HEK293 (cell line): ENCODE measurements around the gene ALG3.

Experiments
- CTCF ChIA-PET: fragments of 350-600 bp; formaldehyde crosslinking; extraction: SDS; loops from one replicate; lab custom pipeline; 2021; ENCODE audit warnings: antibody characterized with exemption; lab: Yijun Ruan, JAX
- POLR2A ChIA-PET: fragments of 300-600 bp; formaldehyde crosslinking; extraction: SDS; loops from one replicate; lab custom pipeline; 2020; ENCODE audit warnings: antibody characterized with exemption, inconsistent platforms; lab: Yijun Ruan, JAX
- H3K27ac ChIP-seq: fragments of 200-500 bp; sonication (Bioruptor generic); 2 replicates; pipeline ENCODE4 v1.5.1; 2014; ENCODE audit warnings: low read depth, low read length, control low read depth, inconsistent platforms; ENCODE audit errors: extremely low read depth
- H3K36me3 ChIP-seq, 2 experiments: fragments of 200-500 bp in 1 of 2; sonication (Bioruptor generic) in 1 of 2; 1 replicate in 1 of 2; 2 replicates in 1 of 2; pipeline ENCODE4 v1.5.1; 2014 to 2017; ENCODE audit warnings: inconsistent platforms in 2 of 2, low read length in 2 of 2; ENCODE audit not compliant: control insufficient read depth in 2 of 2, insufficient read depth in 1 of 2
- H3K4me1 ChIP-seq: fragments of 200-500 bp; sonication (Bioruptor generic); 2 replicates; pipeline ENCODE4 v1.5.1; 2014; ENCODE audit warnings: mild to moderate bottlenecking, low read length, inconsistent platforms; ENCODE audit not compliant: control insufficient read depth, insufficient read depth
- H3K4me3 ChIP-seq: 2 replicates; pipeline ENCODE4 v1.5.1; 2011; ENCODE audit warnings: low read depth, mild to moderate bottlenecking, control low read depth, low read length, moderate library complexity
- H3K9me3 ChIP-seq: fragments of 200-500 bp; sonication (Bioruptor generic); 2 replicates; pipeline ENCODE4 v1.5.1; 2014; ENCODE audit warnings: low read depth, low read length, inconsistent platforms; ENCODE audit not compliant: control insufficient read depth, insufficient read depth
- GLI4 ChIP-seq: fragments of 450-650 bp; formaldehyde crosslinking; IDR thresholded peaks from 2 replicates; pipeline ENCODE4 v1.5.1; 2016; ENCODE audit warnings: missing biosample characterization, missing genetic modification characterization
- HOXD13 ChIP-seq: sonication (generic); formaldehyde crosslinking; IDR thresholded peaks from 2 replicates; pipeline ENCODE4 v1.8.0; 2022; ENCODE audit warnings: missing genetic modification reagents, borderline replicate concordance
- KLF1 ChIP-seq: fragments of 450-650 bp; formaldehyde crosslinking; IDR thresholded peaks from 2 replicates; pipeline ENCODE4 v1.5.1; 2016; ENCODE audit warnings: missing biosample characterization, missing genetic modification characterization
- KLF7 ChIP-seq: fragments of 450-650 bp; formaldehyde crosslinking; IDR thresholded peaks from 2 replicates; pipeline ENCODE4 v1.5.1; 2016; ENCODE audit warnings: missing biosample characterization, missing genetic modification characterization, borderline replicate concordance
- SETDB1 ChIP-seq: IDR thresholded peaks from one replicate; pipeline ENCODE4 v1.6.1; 2017; ENCODE audit warnings: mild to moderate bottlenecking, low read length, moderate library complexity, mixed read lengths; ENCODE audit not compliant: insufficient read length
- ZNF132 ChIP-seq: fragments of 450-650 bp; formaldehyde crosslinking; IDR thresholded peaks from 2 replicates; pipeline ENCODE4 v1.5.1; 2017; ENCODE audit warnings: missing biosample characterization, missing genetic modification characterization, borderline replicate concordance
- ZNF239 ChIP-seq: fragments of 450-650 bp; formaldehyde crosslinking; IDR thresholded peaks from 2 replicates; pipeline ENCODE4 v1.5.1; 2016; ENCODE audit warnings: missing biosample characterization, missing genetic modification characterization
- ZNF341 ChIP-seq: fragments of 450-650 bp; formaldehyde crosslinking; IDR thresholded peaks from 2 replicates; pipeline ENCODE4; 2016; ENCODE audit warnings: low read depth, missing biosample characterization, missing genetic modification characterization
- ZNF394 ChIP-seq: fragments of 450-650 bp; formaldehyde crosslinking; IDR thresholded peaks from 2 replicates; pipeline ENCODE4 v1.5.1; 2016; ENCODE audit warnings: missing biosample characterization, missing genetic modification characterization, mild to moderate bottlenecking, moderate library complexity, borderline replicate concordance
- ZNF521 ChIP-seq: fragments of 450-650 bp; formaldehyde crosslinking; IDR thresholded peaks from 2 replicates; pipeline ENCODE4 v1.5.1; 2017; ENCODE audit warnings: missing biosample characterization, mild to moderate bottlenecking, missing genetic modification characterization
- ZNF555 ChIP-seq: fragments of 450-650 bp; formaldehyde crosslinking; conservative IDR thresholded peaks from 2 replicates; pipeline ENCODE4 v1.5.1; 2017; ENCODE audit warnings: missing biosample characterization, mild to moderate bottlenecking, missing genetic modification characterization, inconsistent platforms
- ZNF558 ChIP-seq: fragments of 450-650 bp; formaldehyde crosslinking; IDR thresholded peaks from 2 replicates; pipeline ENCODE4 v1.5.1; 2016; ENCODE audit warnings: missing biosample characterization, missing genetic modification characterization
- ZNF629 ChIP-seq: fragments of 450-650 bp; formaldehyde crosslinking; IDR thresholded peaks from 2 replicates; pipeline ENCODE4 v1.5.1; 2017; ENCODE audit warnings: missing biosample characterization, missing genetic modification characterization
- ZNF792 ChIP-seq: fragments of 450-650 bp; formaldehyde crosslinking; IDR thresholded peaks from 2 replicates; pipeline ENCODE4 v1.5.1; 2016; ENCODE audit warnings: missing biosample characterization, missing genetic modification characterization
- ZXDB ChIP-seq: fragments of 450-650 bp; formaldehyde crosslinking; IDR thresholded peaks from 2 replicates; pipeline ENCODE4 v1.5.1; 2016; ENCODE audit warnings: missing biosample characterization, missing genetic modification characterization
- TF ChIP-seq, protein P1 (sequence below): fragments of 450-650 bp; formaldehyde crosslinking; IDR thresholded peaks from 2 replicates; pipeline ENCODE4 v1.5.1; 2016; ENCODE audit warnings: missing biosample characterization, missing genetic modification characterization
- TF ChIP-seq, protein P2 (sequence below): fragments of 450-650 bp; formaldehyde crosslinking; IDR thresholded peaks from 2 replicates; pipeline ENCODE4 v1.5.1; 2016; ENCODE audit warnings: missing biosample characterization, missing genetic modification characterization
- TF ChIP-seq, protein P3 (sequence below): fragments of 450-650 bp; formaldehyde crosslinking; IDR thresholded peaks from 2 replicates; pipeline ENCODE4 v1.5.1; 2017; ENCODE audit warnings: missing biosample characterization, missing genetic modification characterization
- TF ChIP-seq, protein P4 (sequence below): fragments of 450-650 bp; formaldehyde crosslinking; IDR thresholded peaks from 2 replicates; pipeline ENCODE4 v1.5.1; 2016; ENCODE audit warnings: missing biosample characterization, missing genetic modification characterization
- TF ChIP-seq, protein P5 (sequence below): sonication (generic); formaldehyde crosslinking; IDR thresholded peaks from 2 replicates; pipeline ENCODE4 v1.8.1; 2022; ENCODE audit warnings: mild to moderate bottlenecking, moderate library complexity, missing genetic modification reagents
- TF ChIP-seq, protein P6 (sequence below): fragments of 450-650 bp; formaldehyde crosslinking; IDR thresholded peaks from 2 replicates; pipeline ENCODE4 v1.5.1; 2017; ENCODE audit warnings: missing biosample characterization, missing genetic modification characterization

The ALG3 gene

DNA sequence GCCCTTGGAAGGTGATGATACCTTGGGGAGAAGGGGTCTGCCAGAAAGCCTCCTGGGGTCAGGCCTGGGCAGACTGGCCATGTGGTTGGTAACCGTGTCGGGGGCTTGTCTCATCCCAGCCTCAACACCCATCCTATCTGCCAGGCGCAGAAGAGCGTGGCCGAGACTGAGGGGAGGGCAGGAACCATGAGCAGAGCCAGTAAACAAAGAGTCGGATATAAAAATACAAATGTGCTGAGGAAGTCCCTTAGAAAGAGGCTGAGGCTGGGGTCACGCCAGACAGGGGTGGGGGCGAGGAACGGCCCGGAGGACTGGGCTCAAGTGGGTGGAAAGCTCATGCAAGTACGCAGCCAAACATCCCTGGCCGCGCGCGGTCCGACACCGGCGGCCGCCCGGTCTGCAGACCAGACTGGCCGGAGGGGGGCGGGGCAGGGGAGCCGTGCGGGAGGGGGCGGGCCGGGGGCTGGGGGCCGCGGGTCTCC is 10.7 kb upstream of the ALG3 start (continued):
- no peak for TF ChIP-seq ZNF521 (tag by site-specific recombination)
- TF ChIP-seq ZNF792 (tag by site-specific recombination) = no peak
- no peak for TF ChIP-seq SETDB1
- TF ChIP-seq, protein P1, sequence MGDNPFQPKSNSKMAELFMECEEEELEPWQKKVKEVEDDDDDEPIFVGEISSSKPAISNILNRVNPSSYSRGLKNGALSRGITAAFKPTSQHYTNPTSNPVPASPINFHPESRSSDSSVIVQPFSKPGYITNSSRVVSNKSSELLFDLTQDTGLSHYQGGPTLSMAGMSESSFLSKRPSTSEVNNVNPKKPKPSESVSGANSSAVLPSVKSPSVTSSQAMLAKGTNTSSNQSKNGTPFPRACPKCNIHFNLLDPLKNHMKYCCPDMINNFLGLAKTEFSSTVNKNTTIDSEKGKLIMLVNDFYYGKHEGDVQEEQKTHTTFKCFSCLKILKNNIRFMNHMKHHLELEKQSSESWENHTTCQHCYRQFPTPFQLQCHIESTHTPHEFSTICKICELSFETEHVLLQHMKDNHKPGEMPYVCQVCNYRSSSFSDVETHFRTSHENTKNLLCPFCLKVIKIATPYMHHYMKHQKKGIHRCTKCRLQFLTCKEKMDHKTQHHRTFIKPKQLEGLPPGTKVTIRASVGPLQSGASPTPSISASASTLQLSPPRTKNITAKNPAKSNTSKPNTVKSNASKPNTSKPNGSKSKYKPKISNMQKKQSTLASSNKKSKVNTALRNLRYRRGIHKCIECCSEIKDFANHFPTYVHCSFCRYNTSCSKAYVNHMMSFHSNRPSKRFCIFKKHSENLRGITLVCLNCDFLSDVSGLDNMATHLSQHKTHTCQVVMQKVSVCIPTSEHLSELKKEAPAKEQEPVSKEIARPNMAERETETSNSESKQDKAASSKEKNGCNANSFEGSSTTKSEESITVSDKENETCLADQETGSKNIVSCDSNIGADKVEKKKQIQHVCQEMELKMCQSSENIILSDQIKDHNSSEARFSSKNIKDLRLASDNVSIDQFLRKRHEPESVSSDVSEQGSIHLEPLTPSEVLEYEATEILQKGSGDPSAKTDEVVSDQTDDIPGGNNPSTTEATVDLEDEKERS (tag by site-specific recombination) = no peak
- TF ChIP-seq ZNF555 = no peak
- TF ChIP-seq, protein P2, sequence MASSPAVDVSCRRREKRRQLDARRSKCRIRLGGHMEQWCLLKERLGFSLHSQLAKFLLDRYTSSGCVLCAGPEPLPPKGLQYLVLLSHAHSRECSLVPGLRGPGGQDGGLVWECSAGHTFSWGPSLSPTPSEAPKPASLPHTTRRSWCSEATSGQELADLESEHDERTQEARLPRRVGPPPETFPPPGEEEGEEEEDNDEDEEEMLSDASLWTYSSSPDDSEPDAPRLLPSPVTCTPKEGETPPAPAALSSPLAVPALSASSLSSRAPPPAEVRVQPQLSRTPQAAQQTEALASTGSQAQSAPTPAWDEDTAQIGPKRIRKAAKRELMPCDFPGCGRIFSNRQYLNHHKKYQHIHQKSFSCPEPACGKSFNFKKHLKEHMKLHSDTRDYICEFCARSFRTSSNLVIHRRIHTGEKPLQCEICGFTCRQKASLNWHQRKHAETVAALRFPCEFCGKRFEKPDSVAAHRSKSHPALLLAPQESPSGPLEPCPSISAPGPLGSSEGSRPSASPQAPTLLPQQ (tag by site-specific recombination) = no peak
- TF ChIP-seq ZNF558 = no peak
- TF ChIP-seq GLI4 (tag by site-specific recombination) = no peak
- TF ChIP-seq, protein P3, sequence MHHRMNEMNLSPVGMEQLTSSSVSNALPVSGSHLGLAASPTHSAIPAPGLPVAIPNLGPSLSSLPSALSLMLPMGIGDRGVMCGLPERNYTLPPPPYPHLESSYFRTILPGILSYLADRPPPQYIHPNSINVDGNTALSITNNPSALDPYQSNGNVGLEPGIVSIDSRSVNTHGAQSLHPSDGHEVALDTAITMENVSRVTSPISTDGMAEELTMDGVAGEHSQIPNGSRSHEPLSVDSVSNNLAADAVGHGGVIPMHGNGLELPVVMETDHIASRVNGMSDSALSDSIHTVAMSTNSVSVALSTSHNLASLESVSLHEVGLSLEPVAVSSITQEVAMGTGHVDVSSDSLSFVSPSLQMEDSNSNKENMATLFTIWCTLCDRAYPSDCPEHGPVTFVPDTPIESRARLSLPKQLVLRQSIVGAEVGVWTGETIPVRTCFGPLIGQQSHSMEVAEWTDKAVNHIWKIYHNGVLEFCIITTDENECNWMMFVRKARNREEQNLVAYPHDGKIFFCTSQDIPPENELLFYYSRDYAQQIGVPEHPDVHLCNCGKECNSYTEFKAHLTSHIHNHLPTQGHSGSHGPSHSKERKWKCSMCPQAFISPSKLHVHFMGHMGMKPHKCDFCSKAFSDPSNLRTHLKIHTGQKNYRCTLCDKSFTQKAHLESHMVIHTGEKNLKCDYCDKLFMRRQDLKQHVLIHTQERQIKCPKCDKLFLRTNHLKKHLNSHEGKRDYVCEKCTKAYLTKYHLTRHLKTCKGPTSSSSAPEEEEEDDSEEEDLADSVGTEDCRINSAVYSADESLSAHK (tag by site-specific recombination) = no peak
- TF ChIP-seq, all 188 proteins: peak for 0

DNA sequence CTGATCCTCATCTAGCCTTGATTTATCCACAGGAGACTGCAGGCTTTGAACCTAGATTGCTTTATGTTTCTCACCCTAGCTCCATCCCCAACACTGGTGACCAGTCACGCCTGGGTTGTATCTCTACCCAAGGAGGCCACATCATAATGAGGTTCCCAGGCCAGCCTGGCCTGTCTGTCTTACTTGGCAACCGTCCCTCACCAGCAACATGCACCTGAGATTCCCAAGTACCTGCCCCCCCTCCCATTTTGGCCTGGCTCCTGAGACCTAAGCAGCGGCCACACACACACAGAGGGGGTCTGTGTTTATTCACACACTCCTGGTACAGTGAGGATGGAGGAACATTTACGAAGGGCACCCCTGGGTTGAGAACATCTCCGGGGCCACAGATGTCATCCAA is 10.2 kb upstream of the ALG3 start:
- ChIA-PET POLR2A (interaction anchor here (1.6 kb wide), 1 partner anchor 9 kb away, joined by 4 read pairs; the partner anchor contains the start of gene EEF1AKMT4), CTCF (interaction anchor here (1.4 kb wide), 1 partner anchor 9 kb away, joined by 3 read pairs; the partner anchor contains the start of gene EEF1AKMT4)
- H3K27ac ChIP-seq = no peak overlapping the region
- no peaks in the 10 kb centered on the region for H3K9me3 ChIP-seq
- peaks cover 0 to 6% of the 10 kb centered on the region in 2 experiments; a peak in 1 of 3 replicates for H3K36me3 ChIP-seq
- no peak for TF ChIP-seq KLF7 (tag by site-specific recombination)
- TF ChIP-seq ZNF132 (tag by site-specific recombination) = no peak
- no peak for TF ChIP-seq HOXD13 (CRISPR knock-in tag)
- TF ChIP-seq, protein P4, sequence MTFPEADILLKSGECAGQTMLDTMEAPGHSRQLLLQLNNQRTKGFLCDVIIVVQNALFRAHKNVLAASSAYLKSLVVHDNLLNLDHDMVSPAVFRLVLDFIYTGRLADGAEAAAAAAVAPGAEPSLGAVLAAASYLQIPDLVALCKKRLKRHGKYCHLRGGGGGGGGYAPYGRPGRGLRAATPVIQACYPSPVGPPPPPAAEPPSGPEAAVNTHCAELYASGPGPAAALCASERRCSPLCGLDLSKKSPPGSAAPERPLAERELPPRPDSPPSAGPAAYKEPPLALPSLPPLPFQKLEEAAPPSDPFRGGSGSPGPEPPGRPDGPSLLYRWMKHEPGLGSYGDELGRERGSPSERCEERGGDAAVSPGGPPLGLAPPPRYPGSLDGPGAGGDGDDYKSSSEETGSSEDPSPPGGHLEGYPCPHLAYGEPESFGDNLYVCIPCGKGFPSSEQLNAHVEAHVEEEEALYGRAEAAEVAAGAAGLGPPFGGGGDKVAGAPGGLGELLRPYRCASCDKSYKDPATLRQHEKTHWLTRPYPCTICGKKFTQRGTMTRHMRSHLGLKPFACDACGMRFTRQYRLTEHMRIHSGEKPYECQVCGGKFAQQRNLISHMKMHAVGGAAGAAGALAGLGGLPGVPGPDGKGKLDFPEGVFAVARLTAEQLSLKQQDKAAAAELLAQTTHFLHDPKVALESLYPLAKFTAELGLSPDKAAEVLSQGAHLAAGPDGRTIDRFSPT (tag by site-specific recombination) = no peak
- TF ChIP-seq, protein P5, sequence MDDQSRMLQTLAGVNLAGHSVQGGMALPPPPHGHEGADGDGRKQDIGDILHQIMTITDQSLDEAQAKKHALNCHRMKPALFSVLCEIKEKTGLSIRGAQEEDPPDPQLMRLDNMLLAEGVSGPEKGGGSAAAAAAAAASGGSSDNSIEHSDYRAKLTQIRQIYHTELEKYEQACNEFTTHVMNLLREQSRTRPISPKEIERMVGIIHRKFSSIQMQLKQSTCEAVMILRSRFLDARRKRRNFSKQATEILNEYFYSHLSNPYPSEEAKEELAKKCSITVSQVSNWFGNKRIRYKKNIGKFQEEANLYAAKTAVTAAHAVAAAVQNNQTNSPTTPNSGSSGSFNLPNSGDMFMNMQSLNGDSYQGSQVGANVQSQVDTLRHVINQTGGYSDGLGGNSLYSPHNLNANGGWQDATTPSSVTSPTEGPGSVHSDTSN (CRISPR knock-in tag) = no peak
- no peak for TF ChIP-seq KLF1
- no peak for TF ChIP-seq ZNF239
- no peak for TF ChIP-seq ZNF341 (tag by site-specific recombination)
- TF ChIP-seq, protein P6, sequence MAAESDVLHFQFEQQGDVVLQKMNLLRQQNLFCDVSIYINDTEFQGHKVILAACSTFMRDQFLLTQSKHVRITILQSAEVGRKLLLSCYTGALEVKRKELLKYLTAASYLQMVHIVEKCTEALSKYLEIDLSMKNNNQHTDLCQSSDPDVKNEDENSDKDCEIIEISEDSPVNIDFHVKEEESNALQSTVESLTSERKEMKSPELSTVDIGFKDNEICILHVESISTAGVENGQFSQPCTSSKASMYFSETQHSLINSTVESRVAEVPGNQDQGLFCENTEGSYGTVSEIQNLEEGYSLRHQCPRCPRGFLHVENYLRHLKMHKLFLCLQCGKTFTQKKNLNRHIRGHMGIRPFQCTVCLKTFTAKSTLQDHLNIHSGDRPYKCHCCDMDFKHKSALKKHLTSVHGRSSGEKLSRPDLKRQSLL (tag by site-specific recombination) = no peak
- TF ChIP-seq ZNF394 (tag by site-specific recombination) = no peak
- no peak for TF ChIP-seq ZXDB (tag by site-specific recombination)
- TF ChIP-seq ZNF629 (tag by site-specific recombination) = no peak
- H3K4me3 ChIP-seq = no peak overlapping the region
- no peaks in the 10 kb centered on the region; the same call in 1 of the 2 replicates for H3K4me1 ChIP-seq
